ENCODE results near the gene RFT1.

- TF ChIP-seq ZFP3 (CRISPR knock-in tag; IDR thresholded peaks at IDR 0.05) (no peak), GLIS3 (CRISPR knock-in tag; IDR thresholded peaks at IDR 0.05) (no peak), ARNTL (CRISPR knock-in tag; IDR thresholded peaks at IDR 0.05; ENCODE audit: borderline replicate concordance, low read depth) (no peak), ZNF8 (CRISPR knock-in tag; IDR thresholded peaks at IDR 0.05) (no peak), RARB (CRISPR knock-in tag; IDR thresholded peaks at IDR 0.05) (no peak)
- TF ChIP-seq, protein P1, sequence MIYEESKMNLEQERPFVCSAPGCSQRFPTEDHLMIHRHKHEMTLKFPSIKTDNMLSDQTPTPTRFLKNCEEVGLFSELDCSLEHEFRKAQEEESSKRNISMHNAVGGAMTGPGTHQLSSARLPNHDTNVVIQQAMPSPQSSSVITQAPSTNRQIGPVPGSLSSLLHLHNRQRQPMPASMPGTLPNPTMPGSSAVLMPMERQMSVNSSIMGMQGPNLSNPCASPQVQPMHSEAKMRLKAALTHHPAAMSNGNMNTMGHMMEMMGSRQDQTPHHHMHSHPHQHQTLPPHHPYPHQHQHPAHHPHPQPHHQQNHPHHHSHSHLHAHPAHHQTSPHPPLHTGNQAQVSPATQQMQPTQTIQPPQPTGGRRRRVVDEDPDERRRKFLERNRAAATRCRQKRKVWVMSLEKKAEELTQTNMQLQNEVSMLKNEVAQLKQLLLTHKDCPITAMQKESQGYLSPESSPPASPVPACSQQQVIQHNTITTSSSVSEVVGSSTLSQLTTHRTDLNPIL (CRISPR knock-in tag; IDR thresholded peaks at IDR 0.05; ENCODE audit: low read depth): no peak
Measured at GRCh38 chr3:53062905-53063304, 67.3 kb downstream of the RFT1 start.
